ELF-1 (cell line): ENCODE results near the gene STEAP3.
"Not testable (repeated sequence)": the region's sequence is repeated elsewhere in the genome, so short reads cannot be mapped to it uniquely, and the experiment has no call there.

Source experiments
- DNase-seq: peaks from one replicate; pipeline ENCODE4 v3.0.0-alpha.2; 2016; ENCODE audit warnings: low read depth, low spot score

Gene STEAP3

DNA sequence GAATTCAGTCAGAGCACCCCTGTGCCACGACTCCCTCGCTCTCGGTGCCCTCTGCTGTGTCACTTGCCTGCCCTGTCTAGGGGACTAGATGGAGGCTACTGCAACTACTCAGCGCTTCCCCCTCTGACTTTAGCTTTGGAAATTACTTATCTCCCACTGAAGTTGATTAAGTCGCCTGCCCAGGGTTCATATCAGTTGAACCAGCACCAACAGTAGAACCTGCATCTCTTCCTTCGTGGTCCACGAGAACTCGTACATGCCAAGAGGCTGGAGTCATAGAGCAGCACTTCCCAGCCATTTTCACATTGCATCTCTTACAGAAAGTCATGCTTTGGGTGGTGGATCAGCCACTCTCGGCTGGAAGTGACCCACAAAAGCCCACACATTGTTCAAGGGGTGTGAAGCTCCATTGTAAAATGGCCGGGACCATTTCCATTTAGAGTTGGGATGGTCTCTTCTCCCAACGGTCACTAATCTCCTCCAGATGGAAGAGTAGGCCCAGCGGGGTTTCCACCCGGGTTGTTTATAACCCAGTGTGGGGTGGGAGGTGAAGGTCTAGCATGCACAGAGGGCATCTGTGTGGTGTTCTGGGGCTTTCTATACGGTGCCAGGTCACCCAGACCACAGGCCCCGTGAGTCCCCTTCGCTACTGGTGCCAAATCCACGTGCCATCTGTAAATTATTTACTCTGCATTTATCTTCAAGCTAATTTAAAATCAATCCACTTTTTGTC, 38.0 kb downstream of the STEAP3 start:
- no peak for DNase-seq

DNA sequence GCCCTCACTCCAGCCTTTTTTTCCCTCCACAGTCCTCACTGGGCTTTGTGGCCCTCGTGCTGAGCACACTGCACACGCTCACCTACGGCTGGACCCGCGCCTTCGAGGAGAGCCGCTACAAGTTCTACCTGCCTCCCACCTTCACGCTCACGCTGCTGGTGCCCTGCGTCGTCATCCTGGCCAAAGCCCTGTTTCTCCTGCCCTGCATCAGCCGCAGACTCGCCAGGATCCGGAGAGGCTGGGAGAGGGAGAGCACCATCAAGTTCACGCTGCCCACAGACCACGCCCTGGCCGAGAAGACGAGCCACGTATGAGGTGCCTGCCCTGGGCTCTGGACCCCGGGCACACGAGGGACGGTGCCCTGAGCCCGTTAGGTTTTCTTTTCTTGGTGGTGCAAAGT, 39.4 kb downstream of the STEAP3 start:
- DNase-seq, result no peak

DNA sequence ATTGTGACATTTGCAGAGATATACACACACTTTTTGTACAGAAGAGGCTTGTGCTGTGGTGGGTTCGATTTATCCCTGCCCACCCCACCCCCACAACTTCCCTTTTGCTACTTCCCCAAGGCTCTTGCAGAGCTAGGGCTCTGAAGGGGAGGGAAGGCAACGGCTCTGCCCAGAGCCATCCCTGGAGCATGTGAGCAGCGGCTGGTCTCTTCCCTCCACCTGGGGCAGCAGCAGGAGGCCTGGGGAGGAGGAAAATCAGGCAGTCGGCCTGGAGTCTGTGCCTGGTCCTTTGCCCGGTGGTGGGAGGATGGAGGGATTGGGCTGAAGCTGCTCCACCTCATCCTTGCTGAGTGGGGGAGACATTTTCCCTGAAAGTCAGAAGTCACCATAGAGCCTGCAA, 40.0 kb downstream of the STEAP3 start:
- DNase-seq, result no peak

DNA sequence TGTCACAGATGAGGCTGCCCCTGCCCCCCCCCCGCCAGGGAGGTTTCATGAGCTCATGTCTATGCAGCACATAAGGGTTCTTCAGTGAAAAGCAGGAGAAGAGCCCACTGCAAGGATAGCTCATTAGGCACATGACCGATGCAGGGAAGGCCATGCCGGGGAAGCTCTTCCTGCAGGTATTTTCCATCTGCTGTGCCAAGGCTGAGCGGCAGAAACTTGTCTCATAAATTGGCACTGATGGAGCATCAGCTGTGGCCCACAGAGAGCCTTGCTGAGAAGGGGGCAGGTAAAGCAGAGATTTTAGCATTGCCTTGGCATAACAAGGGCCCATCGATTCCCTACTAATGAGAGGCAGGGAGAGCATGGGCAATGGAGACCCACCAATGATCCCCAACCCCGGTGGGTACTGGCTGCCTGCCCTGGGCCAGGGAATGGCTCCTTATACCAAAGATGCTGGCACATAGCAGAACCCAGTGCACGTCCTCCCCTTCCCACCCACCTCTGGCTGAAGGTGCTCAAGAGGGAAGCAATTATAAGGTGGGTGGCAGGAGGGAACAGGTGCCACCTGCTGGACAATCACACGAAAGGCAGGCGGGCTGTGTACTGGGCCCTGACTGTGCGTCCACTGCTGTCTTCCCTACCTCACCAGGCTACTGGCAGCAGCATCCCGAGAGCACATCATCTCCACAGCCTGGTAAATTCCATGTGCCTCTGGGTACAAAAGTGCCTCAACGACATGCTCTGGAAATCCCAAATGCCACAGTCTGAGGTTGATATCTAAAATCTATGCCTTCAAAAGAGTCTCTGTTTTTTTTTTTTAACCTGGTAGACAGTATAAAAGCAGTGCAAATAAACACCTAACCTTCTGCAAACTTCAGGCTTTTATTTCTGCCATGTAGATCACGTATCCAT, 41.4 kb downstream of the STEAP3 start:
- peak; percentile 93 for DNase-seq

DNA sequence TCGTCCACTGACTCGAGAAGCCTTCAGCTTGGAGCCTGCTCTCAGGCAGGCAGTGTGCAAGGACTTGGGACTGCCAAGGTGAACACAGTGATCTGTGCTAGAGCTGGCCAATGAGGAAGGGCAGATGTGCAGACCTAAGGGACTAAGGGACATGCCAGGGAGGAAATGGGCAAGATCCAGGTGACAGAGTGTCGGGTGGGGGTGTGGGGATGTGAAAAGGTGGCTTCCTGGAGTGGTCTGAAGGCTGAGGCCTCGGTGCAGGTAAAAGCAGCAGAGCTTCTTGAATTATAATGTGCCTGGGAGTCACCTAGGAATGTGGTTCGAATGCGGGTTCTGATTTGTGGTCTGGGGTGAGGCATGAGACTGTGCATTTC, 42.0 kb downstream of the STEAP3 start:
- no peak for DNase-seq

DNA sequence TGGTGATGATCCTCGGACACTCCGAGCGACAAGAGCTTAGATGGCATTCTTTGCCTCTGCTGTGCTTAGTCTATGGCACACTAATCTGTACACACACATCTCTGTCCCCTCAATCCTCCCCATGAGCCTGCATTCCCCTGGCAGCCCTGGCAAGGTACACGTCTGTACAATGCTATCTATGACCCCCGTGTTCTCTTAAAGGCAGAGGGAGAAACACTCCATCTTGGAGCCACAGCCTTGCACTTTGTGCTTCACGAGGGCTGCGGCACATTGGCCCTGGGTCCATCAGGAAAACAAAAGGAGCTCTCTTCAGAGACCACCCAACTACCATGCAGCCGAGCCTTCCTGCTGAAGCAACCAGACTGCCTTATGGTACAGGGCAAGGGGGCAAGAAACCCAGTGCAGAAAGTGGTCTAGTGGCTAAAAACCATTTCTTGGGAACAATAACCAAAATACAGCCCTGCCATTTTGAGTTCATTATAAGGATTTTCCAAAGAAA, 42.5 kb downstream of the STEAP3 start:
- DNase-seq, result no peak

DNA sequence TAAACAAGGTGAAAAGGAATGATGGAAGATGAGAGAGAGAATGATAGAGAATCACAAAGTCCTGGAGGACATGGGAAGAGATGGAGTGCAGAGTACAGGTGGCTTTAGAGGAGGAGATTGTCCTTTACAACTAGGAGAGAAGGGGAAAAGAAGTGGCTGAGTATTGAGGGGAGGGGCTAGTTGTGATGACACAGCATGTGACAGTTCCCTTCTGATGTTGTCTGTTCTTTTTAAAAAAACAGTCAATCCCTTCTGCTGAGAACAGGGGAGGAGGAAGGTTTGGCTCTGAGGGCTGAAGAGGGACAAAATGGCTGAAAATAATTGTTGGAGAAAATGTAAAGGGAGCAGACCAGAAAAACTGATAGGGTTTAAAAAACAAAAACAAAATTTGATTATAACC, 44.0 kb downstream of the STEAP3 start:
- DNase-seq, result no peak

DNA sequence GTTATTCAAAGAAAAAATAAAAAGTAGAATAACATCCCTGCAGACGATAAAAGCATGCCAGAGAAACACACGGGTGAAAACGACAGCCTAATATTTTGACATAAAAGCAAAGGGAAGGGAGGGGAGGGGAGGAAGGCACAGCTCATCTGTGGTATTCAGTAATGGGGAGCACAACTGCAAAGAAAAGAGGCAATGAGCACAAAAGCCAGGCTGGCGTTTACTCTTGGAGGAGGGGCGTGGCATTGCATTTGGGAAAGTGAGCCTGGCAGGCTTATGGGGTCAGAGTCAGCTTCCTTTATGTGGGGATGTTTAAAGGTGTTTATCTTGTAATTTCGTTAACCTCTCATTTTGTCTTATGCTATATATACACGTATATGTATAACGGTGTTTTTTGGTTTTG, 53.2 kb downstream of the STEAP3 start:
- DNase-seq, result no peak

DNA sequence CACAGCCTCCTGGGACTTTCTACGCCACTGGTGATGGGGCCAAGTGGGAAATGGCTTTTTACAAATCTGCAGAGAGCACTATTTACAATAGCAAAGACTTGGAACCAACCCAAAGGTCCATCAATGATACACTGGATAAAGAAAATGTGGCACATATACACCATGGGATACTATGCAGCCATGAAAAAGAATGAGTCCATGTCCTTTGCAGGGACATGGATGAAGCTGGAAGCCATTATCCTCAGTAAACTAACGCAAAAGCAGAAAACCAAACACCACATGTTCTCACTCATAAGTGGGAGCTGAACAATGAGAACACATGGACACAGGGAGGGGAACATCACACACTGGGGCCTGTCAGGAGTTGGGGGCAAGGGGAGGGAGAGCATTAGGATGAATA, 54.8 kb downstream of the STEAP3 start:
- not testable (repeated sequence) for DNase-seq

DNA sequence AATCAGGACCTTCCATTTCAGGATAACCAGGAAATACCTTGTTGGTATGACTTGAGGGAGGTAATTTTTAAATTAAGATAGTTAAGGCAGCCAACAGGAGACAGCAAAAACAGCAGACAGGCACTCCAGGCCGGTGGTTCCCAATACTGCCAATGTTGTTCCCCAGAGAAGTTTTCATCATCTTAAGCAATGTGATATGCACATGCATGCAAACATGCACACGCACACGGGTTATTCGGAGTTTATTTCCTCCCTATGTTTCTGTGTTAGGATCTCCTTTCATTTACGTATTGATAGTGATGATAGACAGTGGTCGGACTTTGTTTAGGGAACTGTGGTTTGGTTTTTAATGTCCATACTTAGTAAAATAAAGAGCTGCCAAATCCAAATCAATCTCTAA, 55.3 kb downstream of the STEAP3 start:
- DNase-seq, result no peak

DNA sequence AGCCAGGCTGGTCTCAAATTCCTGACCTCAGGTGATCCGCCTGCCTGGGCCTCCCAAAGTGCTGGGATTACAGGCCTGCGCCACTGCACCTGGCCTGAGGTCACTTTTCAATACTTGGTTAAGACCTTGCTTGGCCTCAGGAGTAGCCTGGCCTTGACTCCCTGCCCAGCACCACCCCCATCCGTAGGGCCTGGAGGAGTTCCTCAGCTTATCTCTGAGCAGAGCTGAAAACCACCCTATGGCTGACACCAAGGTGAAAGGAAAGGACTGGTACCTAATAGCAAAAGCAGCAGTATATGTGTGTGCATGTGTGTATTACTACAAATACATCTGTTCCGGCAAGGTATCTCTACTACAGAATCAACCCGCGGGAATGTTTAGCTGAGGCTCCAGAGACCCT, 56.0 kb downstream of the STEAP3 start:
- no peak for DNase-seq

DNA sequence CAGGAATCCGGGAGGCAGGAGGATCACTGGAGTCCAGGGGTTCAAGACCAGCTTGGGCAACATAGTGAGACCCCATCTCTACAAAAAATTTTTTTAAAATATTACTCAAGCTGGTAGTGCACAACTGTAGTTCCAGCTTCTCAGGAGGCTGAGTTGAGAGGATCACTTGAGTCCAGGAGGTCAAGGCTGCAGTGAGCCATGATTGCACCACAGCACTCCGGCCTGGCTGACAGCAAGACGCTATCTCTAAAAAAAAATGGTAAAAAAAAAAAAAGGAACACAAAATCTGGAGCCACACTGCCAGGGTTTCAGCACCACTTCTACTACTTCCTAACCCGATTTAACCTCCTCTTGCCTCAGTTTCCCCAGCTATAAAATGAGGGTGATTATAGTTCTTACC, 57.0 kb downstream of the STEAP3 start:
- no peak for DNase-seq

DNA sequence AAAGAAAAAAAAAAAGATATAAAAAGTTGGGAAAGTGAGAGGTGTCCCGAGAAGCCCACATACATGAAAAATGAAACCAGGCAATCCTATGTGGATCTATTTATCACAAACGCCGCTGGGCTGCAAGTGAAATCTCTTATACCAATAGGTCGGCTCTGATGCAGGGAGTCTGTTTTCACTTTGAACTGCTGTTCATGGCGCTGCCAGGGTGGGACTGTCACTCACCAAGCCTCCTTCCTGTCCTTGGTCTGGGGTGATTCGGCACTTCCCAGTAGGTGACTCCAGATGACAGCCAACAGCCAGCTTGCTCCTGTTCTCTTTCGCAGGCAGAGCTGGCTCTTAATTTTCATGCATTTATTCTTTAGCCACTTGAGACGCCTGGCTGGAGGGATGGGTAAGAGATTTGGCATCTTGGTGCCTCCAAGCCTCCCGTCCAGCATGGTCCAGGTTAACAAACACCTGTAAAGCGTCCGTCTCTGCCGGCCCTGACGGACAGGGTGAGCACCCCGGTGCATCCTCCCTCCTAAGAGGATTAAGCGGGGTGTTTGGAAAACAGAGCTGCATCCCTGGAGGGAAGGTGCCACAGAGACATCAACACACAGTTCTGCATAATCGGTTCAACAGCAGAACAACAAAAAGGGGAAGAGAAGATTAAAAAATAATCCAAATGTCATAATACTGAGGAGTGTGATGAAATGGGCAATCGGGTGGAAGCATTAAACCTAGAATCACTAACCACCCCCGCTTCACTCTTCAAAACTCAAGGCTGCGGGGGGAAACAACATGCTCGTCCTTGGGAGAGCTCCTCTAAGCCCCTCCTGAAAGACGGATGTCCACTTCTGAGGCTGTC, 58.7 kb downstream of the STEAP3 start:
- DNase-seq, result no peak

DNA sequence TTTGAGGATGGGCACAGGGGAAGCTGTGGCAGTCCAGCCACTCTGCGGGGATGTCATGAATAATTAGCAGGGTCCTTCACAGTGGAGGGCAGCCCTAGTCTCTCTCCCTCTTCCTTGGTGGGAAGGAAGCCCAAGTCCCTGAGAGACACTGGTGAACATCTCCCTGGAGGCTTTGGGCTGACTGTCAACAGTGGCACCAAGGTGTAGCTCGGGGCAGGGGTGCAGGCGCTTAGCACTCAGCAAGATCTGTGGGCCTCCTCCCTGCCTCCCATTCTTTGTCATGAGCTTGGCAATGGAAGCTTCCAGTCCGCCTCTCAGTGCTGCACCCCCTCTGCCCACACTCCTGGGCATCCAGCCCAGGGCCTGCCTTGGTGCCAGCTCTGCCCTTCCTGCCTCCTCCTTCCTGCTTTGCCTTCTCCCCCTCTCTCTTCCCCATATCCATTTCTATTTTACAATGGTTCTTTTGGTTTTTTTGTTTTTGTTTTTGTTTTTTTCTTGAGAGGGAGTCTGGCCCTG, 59.4 kb downstream of the STEAP3 start:
- no peak for DNase-seq

DNA sequence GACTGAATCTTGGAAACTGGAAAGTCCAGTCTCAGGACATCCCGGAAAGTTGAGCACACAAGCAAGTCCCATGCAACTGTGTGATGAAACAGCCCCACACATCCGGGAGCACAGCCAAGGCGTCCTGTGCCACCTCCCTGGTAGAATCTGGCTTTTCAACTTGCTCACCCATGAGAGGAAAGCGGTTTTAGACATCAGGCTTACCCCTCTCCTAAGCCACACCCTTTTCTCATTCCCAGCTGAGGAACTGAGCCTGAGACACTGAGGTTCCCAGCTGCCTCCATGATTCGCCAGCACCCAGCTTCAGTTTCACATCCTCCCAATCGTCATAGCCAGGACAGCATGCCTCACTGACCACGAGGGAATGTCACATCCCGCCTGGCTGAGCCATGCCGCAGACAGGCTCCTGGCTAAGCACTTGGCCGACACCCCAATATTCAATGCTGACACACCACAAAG, 60.3 kb downstream of the STEAP3 start:
- DNase-seq, result no peak

DNA sequence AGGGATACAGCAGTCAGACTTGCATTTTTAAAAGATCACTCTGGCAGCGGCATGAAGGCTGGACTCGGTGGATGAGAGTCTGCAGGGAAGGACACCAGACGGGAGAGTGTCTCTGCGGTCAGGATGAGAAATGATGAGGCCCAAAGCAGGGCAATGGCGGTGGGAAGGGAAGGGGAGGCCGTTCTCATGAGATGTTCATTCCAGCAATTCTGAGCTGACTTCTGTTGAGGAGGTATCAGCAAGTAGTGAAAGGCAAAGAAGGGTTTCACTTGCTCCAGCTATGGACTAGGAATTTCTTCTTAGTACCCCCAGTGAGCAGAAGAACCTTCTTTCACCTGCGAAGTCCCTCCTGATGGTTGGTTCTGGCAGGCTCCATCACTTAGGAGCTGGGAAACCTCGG, 63.0 kb downstream of the STEAP3 start:
- no peak for DNase-seq

DNA sequence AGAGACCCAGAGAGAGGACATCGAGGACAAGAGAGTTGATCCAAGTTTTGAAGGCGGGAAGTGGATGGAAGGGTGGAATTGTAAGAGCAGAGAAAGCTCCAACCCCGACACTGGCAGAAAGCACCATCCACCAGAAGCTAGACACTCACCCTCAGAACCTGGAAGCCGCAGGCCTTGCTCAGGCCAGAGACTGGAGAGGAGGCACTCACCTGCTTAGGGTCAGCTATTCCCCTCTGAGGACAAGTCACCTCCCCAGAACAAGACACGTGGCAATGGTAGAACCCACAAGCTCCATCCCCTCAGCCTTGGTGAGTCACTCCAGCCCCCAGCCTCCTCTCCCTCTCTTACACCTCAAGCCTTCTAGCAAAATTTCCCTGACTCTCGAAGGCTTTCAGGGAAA, 64.9 kb downstream of the STEAP3 start:
- DNase-seq, result no peak

DNA sequence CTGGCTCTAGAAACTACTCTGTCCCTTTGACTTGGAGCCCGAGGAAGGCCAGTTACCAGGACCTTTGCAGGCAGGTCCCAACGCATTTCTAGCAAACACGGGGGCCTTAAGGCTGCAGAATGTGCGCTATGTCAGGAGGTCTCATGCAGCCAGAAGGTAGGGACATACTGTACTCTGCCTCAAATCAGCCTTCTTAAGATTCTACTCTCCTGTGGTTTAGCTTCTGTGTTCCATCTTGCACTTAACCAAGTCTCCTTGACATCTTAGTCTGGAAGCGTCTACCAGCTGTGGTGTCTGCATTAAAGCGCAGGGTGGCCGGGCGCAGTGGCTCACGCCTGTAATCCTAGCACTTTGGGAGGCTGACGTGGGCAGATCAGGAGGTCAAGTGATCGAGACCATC, 65.5 kb downstream of the STEAP3 start:
- DNase-seq, result no peak

DNA sequence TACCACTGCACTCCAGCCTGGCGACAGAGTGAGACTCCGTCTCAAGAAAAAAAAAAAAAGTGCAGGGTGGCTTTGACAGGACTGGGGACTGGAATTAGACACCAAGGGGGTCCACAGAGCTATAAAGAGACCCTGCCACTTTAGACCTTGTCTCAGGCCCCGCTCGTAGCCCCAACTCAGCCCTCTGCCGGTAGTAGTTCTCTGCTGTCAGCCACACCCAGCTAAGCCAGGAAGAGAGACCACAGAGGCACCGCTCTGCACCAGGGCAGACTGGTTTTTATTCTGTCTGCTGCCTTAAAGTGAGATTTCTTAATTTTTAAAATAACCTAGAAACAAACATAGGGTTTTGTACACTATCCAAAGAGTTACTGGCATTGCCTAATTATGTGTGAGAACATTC, 66.0 kb downstream of the STEAP3 start:
- DNase-seq, result no peak

DNA sequence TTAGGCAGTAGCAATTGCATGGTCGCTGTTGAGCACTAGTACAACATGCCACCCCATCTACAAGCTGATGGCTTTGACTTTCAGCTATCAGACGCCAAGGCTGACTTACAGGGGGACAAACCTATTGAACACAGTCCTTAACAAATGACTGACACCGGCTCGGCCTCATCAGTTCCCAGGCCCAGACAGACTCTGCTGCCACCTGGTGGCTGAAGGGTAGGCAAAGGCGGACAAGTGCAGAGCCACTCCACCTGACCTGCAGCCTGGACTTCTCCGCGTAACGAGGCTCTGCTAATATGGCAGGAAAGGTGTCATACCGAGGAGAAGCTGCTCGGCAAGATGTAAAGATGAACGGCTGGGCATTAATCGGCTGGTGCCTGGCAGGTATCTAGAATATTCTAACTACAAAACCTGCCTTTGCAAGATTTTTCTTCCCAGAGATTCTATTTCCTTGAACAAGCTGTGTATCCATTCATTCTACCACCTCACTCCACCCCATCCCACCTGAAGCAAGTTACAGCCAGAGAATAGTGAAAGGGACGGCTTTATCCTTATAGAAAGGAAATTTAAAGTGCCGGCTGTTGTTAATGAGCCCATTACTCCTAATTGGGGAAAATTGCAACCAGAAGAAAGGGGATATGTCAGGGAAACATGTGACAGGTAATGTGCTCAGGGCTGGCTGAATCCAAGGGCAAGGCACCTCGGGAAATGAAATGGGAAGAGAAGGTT, 67.4 kb downstream of the STEAP3 start:
- peak; percentile 83 for DNase-seq

DNA sequence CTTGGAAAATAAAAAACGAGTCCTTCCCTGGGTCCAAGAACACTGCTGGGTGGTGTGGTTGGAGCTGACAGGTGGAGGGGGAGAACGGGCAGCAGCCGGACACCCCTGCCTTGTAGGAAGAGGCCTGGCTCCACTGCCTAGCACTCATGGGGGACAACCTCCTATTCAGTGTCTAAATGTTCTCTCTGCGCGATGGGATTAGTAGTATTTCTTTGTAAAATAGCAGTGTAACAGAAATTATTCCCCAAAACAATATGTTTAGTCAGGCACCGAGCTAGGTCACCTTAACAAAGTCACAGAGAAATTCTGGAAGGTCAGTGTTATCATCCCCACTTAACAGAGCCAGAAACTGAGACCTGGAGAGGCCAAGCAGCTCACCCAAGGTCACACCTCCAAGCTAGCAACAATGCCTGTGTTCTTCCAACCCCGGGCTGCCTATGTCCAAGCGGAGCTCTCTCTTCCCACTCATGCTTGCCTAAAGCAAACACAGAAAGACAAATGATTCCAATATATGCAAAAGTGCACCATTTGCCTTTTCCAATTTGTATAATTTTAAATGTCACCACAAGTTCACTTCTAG, 68.0 kb downstream of the STEAP3 start:
- DNase-seq, result no peak
